ENCODE measurements around the gene EPHA3.

EPHA3 gene

GRCh38 chr3:89278302-89279025 lies 171.0 kb downstream of the EPHA3 start:
- Histone ChIP-seq H3K4me2 (ENCODE audit: low read length) (no peak overlapping the region), H3K27ac (ENCODE audit: low read depth, low read length, poor library complexity, severe bottlenecking) (no peak overlapping the region), H3K27me3 (ENCODE audit: insufficient read depth, low read length) (no peaks in the 10 kb centered on the region), H2AFZ (ENCODE audit: low read length) (no peak overlapping the region), H3K36me3 (ENCODE audit: insufficient read depth, low read length) (no peaks in the 10 kb centered on the region), H3K79me2 (ENCODE audit: insufficient read depth, low read length) (no peaks in the 10 kb centered on the region), H4K20me1 (ENCODE audit: insufficient read depth, low read length) (no peaks in the 10 kb centered on the region), H3K4me1 (ENCODE audit: insufficient read depth, low read length, severe bottlenecking) (no peaks in the 10 kb centered on the region), H3K9me2 (ENCODE audit: low read depth, low read length) (no peaks in the 10 kb centered on the region), H3K9me3 (ENCODE audit: low read length) (no peaks in the 10 kb centered on the region), H3K9ac (ENCODE audit: low read length) (no peak overlapping the region), H3K4me3 (ENCODE audit: low read depth, low read length, poor library complexity, severe bottlenecking) (no peak overlapping the region), H3F3A (ENCODE audit: insufficient read depth, low read length) (no peaks in the 10 kb centered on the region)
- TF ChIP-seq EZH2 (IDR thresholded peaks at IDR 0.05; ENCODE audit: borderline replicate concordance, low read length): no peak
- no peak for TF ChIP-seq CTCF (IDR thresholded peaks at IDR 0.05; ENCODE audit: low read length)

GRCh38 chr3:89280301-89280700 lies 172.9 kb downstream of the EPHA3 start:
- Histone ChIP-seq H3K4me3 (ENCODE audit: low read depth, low read length, poor library complexity, severe bottlenecking) (no peak overlapping the region), H3K9ac (ENCODE audit: low read length) (no peak overlapping the region), H3K79me2 (ENCODE audit: insufficient read depth, low read length) (no peaks in the 10 kb centered on the region), H2AFZ (ENCODE audit: low read length) (no peak overlapping the region), H3K9me3 (ENCODE audit: low read length) (no peaks in the 10 kb centered on the region), H3K36me3 (ENCODE audit: insufficient read depth, low read length) (no peaks in the 10 kb centered on the region), H4K20me1 (ENCODE audit: insufficient read depth, low read length) (no peaks in the 10 kb centered on the region), H3K27me3 (ENCODE audit: insufficient read depth, low read length) (no peaks in the 10 kb centered on the region), H3K9me2 (ENCODE audit: low read depth, low read length) (no peaks in the 10 kb centered on the region), H3K4me2 (ENCODE audit: low read length) (no peak overlapping the region), H3K27ac (ENCODE audit: low read depth, low read length, poor library complexity, severe bottlenecking) (no peak overlapping the region), H3F3A (ENCODE audit: insufficient read depth, low read length) (no peaks in the 10 kb centered on the region), H3K4me1 (ENCODE audit: insufficient read depth, low read length, severe bottlenecking) (no peaks in the 10 kb centered on the region)
- no peak for TF ChIP-seq CTCF (IDR thresholded peaks at IDR 0.05; ENCODE audit: low read length)
- TF ChIP-seq EZH2 (IDR thresholded peaks at IDR 0.05; ENCODE audit: borderline replicate concordance, low read length): no peak

- no peaks in the 10 kb centered on the region for H3K9me3 ChIP-seq (ENCODE audit: low read length)
- no peaks in the 10 kb centered on the region for H3F3A ChIP-seq (ENCODE audit: insufficient read depth, low read length)
- no peak overlapping the region for H3K4me3 ChIP-seq (ENCODE audit: low read depth, low read length, poor library complexity, severe bottlenecking)
- H3K27me3 ChIP-seq (ENCODE audit: insufficient read depth, low read length): no peaks in the 10 kb centered on the region
- H3K36me3 ChIP-seq (ENCODE audit: insufficient read depth, low read length): no peaks in the 10 kb centered on the region
- H3K4me2 ChIP-seq (ENCODE audit: low read length): no peak overlapping the region
- no peaks in the 10 kb centered on the region for H3K9me2 ChIP-seq (ENCODE audit: low read depth, low read length)
- H3K9ac ChIP-seq (ENCODE audit: low read length): no peak overlapping the region
- H3K27ac ChIP-seq (ENCODE audit: low read depth, low read length, poor library complexity, severe bottlenecking): no peak overlapping the region
- H3K4me1 ChIP-seq (ENCODE audit: insufficient read depth, low read length, severe bottlenecking): no peaks in the 10 kb centered on the region
- no peaks in the 10 kb centered on the region for H3K79me2 ChIP-seq (ENCODE audit: insufficient read depth, low read length)
- H4K20me1 ChIP-seq (ENCODE audit: insufficient read depth, low read length): no peaks in the 10 kb centered on the region
- TF ChIP-seq CTCF (IDR thresholded peaks at IDR 0.05; ENCODE audit: low read length) (no peak), EZH2 (IDR thresholded peaks at IDR 0.05; ENCODE audit: borderline replicate concordance, low read length) (no peak)
- no peak overlapping the region for H2AFZ ChIP-seq (ENCODE audit: low read length)
These were observed 173.5 kb downstream of the EPHA3 start for GRCh38 chr3:89280822-89281365.

All from OCI-LY1 (cell line).